ENCODE data around the gene ZNF581.

Gene ZNF581

GRCh38 chr19:55645512-55645881 lies 2.0 kb downstream of the ZNF581 start:
- no peak overlapping the region for H2AK5ac ChIP-seq (ENCODE audit: low read length)
- no peak overlapping the region for H2AFZ ChIP-seq (ENCODE audit: insufficient read depth, low read length, poor library complexity)
- H3K79me1 ChIP-seq (ENCODE audit: low read length): peaks cover 29% of the 10 kb centered on the region
- peaks cover 11 to 25% of the 10 kb centered on the region in 2 experiments for H3K4me1 ChIP-seq (ENCODE audit: control insufficient read depth in 1 of 2, insufficient read depth in 2 of 2, low read length in 2 of 2)
- H3K4me2 ChIP-seq (ENCODE audit: low read length): no peak overlapping the region
- no peak overlapping the region for H3K9ac ChIP-seq (ENCODE audit: low read length)
- no CpG with 5 or more reads among the region's 5 CpGs for WGBS (ENCODE audit: extremely low coverage, insufficient coverage, insufficient read length)
- no peak overlapping the region for H3K27ac ChIP-seq (ENCODE audit: low read depth, low read length)
- H3K14ac ChIP-seq (ENCODE audit: low read length): no peak overlapping the region
- H3K18ac ChIP-seq (ENCODE audit: low read length): no peak overlapping the region
- H2BK12ac ChIP-seq (ENCODE audit: low read length): no peak overlapping the region
- no peak for DNase-seq
- H3K9me3 ChIP-seq (ENCODE audit: insufficient read depth, low read depth, low read length): no peaks in the 10 kb centered on the region
- H3K36me3 ChIP-seq (ENCODE audit: control insufficient read depth in 1 of 2, insufficient read depth in 2 of 2, low read length in 2 of 2): peaks cover 18 to 23% of the 10 kb centered on the region in 2 experiments
- H4K91ac ChIP-seq (ENCODE audit: low read depth, low read length): no peak overlapping the region
- H4K12ac ChIP-seq (ENCODE audit: low read depth, low read length): no peak overlapping the region
- no peaks in the 10 kb centered on the region for H3K27me3 ChIP-seq (ENCODE audit: insufficient read depth, low read length)
- H3K4ac ChIP-seq (ENCODE audit: low read depth, low read length): no peak overlapping the region
- peaks cover 25% of the 10 kb centered on the region for H3K79me2 ChIP-seq (ENCODE audit: control insufficient read depth, insufficient read depth, low read length, poor library complexity)
- H3K4me3 ChIP-seq (ENCODE audit: low read depth, low read length): no peak overlapping the region
- H3K23ac ChIP-seq (ENCODE audit: low read length): no peak overlapping the region
- H2BK5ac ChIP-seq (ENCODE audit: low read depth, low read length, poor library complexity): no peak overlapping the region
- H2BK120ac ChIP-seq (ENCODE audit: insufficient read depth, low read length, poor library complexity): no peak overlapping the region
- H4K8ac ChIP-seq (ENCODE audit: low read depth, low read length): no peak overlapping the region

- peak overlapping the region; percentile 23 for H3K14ac ChIP-seq (ENCODE audit: low read length)
- peaks cover 11 to 24% of the 10 kb centered on the region in 2 experiments for H3K4me1 ChIP-seq (ENCODE audit: control insufficient read depth in 1 of 2, insufficient read depth in 2 of 2, low read length in 2 of 2)
- peak overlapping the region; percentile 51 for H3K9ac ChIP-seq (ENCODE audit: low read length)
- H3K23ac ChIP-seq (ENCODE audit: low read length): no peak overlapping the region
- peak overlapping the region; percentile 93 for H3K4me3 ChIP-seq (ENCODE audit: low read depth, low read length)
- peak overlapping the region; percentile 16 for H3K18ac ChIP-seq (ENCODE audit: low read length)
- H3K9me3 ChIP-seq (ENCODE audit: insufficient read depth, low read depth, low read length): no peaks in the 10 kb centered on the region
- peak overlapping the region; percentile 92 for H3K4me2 ChIP-seq (ENCODE audit: low read length)
- no peak overlapping the region for H2AK5ac ChIP-seq (ENCODE audit: low read length)
- peak overlapping the region; percentile 93 for H4K91ac ChIP-seq (ENCODE audit: low read depth, low read length)
- peaks cover 20% of the 10 kb centered on the region for H3K79me1 ChIP-seq (ENCODE audit: low read length)
- H2BK5ac ChIP-seq (ENCODE audit: low read depth, low read length, poor library complexity): peak overlapping the region; percentile 13
- peak in 1 of 2 donors; percentile 38 for DNase-seq
- peak overlapping the region; percentile 54 for H4K12ac ChIP-seq (ENCODE audit: low read depth, low read length)
- H3K4ac ChIP-seq (ENCODE audit: low read depth, low read length): no peak overlapping the region
- H4K8ac ChIP-seq (ENCODE audit: low read depth, low read length): peak overlapping the region; percentile 85
- H3K27ac ChIP-seq (ENCODE audit: low read depth, low read length): no peak overlapping the region
- no peak overlapping the region for H2BK12ac ChIP-seq (ENCODE audit: low read length)
- no peaks in the 10 kb centered on the region for H3K27me3 ChIP-seq (ENCODE audit: insufficient read depth, low read length)
- WGBS (ENCODE audit: extremely low coverage, insufficient coverage, insufficient read length): no CpG with 5 or more reads among the region's 14 CpGs
- peaks cover 19% of the 10 kb centered on the region for H3K79me2 ChIP-seq (ENCODE audit: control insufficient read depth, insufficient read depth, low read length, poor library complexity)
- peaks cover 26% of the 10 kb centered on the region in 2 experiments for H3K36me3 ChIP-seq (ENCODE audit: control insufficient read depth in 1 of 2, insufficient read depth in 2 of 2, low read length in 2 of 2)
- H2AFZ ChIP-seq (ENCODE audit: insufficient read depth, low read length, poor library complexity): no peak overlapping the region
- no peak overlapping the region for H2BK120ac ChIP-seq (ENCODE audit: insufficient read depth, low read length, poor library complexity)
Measured at GRCh38 chr19:55646889-55647731, 3.7 kb downstream of the ZNF581 start.

GRCh38 chr19:55647732-55648584 lies 4.5 kb downstream of the ZNF581 start, which contains the start of gene CCDC106:
CCDC106 (plus strand) TSS chr19:55648212; CDS start chr19:55649047, 835 bp downstream.
- H3K79me1 ChIP-seq (ENCODE audit: low read length): peaks cover 15% of the 10 kb centered on the region

GRCh38 chr19:55648585-55649267 lies 5.3 kb downstream of the ZNF581 start:
- Histone ChIP-seq H3K36me3 (ENCODE audit: control insufficient read depth in 1 of 2, insufficient read depth in 2 of 2, low read length in 2 of 2) (peaks cover 31 to 32% of the 10 kb centered on the region in 2 experiments), H4K91ac (ENCODE audit: low read depth, low read length) (peak overlapping the region; percentile 93), H2AFZ (ENCODE audit: insufficient read depth, low read length, poor library complexity) (peak overlapping the region; percentile 12), H2BK12ac (ENCODE audit: low read length) (peak overlapping the region; percentile 15), H3K79me2 (ENCODE audit: control insufficient read depth, insufficient read depth, low read length, poor library complexity) (peaks cover 15% of the 10 kb centered on the region), H3K14ac (ENCODE audit: low read length) (peak overlapping the region; percentile 90), H3K9ac (ENCODE audit: low read length) (peak overlapping the region; percentile 97), H4K8ac (ENCODE audit: low read depth, low read length) (peak overlapping the region; percentile 85), H3K9me3 (ENCODE audit: insufficient read depth, low read depth, low read length) (no peaks in the 10 kb centered on the region), H3K27me3 (ENCODE audit: insufficient read depth, low read length) (no peaks in the 10 kb centered on the region), H3K4me3 (ENCODE audit: low read depth, low read length) (peak overlapping the region; percentile 93), H2BK120ac (ENCODE audit: insufficient read depth, low read length, poor library complexity) (peak overlapping the region; percentile 89), H3K27ac (ENCODE audit: low read depth, low read length) (no peak overlapping the region), H4K12ac (ENCODE audit: low read depth, low read length) (peak overlapping the region; percentile 79), H3K4me2 (ENCODE audit: low read length) (peak overlapping the region; percentile 92), H3K23ac (ENCODE audit: low read length) (no peak overlapping the region), H3K79me1 (ENCODE audit: low read length) (peaks cover 13% of the 10 kb centered on the region), H3K4ac (ENCODE audit: low read depth, low read length) (peak overlapping the region; percentile 67), H3K18ac (ENCODE audit: low read length) (peak overlapping the region; percentile 98), H2AK5ac (ENCODE audit: low read length) (peak overlapping the region; percentile 43), H2BK5ac (ENCODE audit: low read depth, low read length, poor library complexity) (no peak overlapping the region), H3K4me1 (ENCODE audit: control insufficient read depth in 1 of 2, insufficient read depth in 2 of 2, low read length in 2 of 2) (peaks cover 5 to 15% of the 10 kb centered on the region in 2 experiments)
- no peak for DNase-seq
- WGBS (ENCODE audit: extremely low coverage, insufficient coverage, insufficient read length): no CpG with 5 or more reads among the region's 25 CpGs

More at GRCh38 chr19:55647732-55648584, 4.5 kb downstream of the ZNF581 start, which contains the start of gene CCDC106:
- H3K79me2 ChIP-seq (ENCODE audit: control insufficient read depth, insufficient read depth, low read length, poor library complexity): peaks cover 19% of the 10 kb centered on the region
- no peaks in the 10 kb centered on the region for H3K9me3 ChIP-seq (ENCODE audit: insufficient read depth, low read depth, low read length)
- H3K27ac ChIP-seq (ENCODE audit: low read depth, low read length): peak within 1 kb of the TSS; percentile 63
- H4K12ac ChIP-seq (ENCODE audit: low read depth, low read length): peak within 1 kb of the TSS; percentile 79
- H3K4ac ChIP-seq (ENCODE audit: low read depth, low read length): peak within 1 kb of the TSS; percentile 67
- H3K4me1 ChIP-seq (ENCODE audit: control insufficient read depth in 1 of 2, insufficient read depth in 2 of 2, low read length in 2 of 2): peaks cover 6 to 17% of the 10 kb centered on the region in 2 experiments
- H2AK5ac ChIP-seq (ENCODE audit: low read length): peak within 1 kb of the TSS; percentile 43
- peak in 1 of 2 donors; percentile 44 for DNase-seq
- H4K8ac ChIP-seq (ENCODE audit: low read depth, low read length): peak within 1 kb of the TSS; percentile 85
- peak within 1 kb of the TSS; percentile 94 for H2AFZ ChIP-seq (ENCODE audit: insufficient read depth, low read length, poor library complexity)
- peak within 1 kb of the TSS; percentile 75 for H2BK12ac ChIP-seq (ENCODE audit: low read length)
- H3K14ac ChIP-seq (ENCODE audit: low read length): peak within 1 kb of the TSS; percentile 90
- H3K4me2 ChIP-seq (ENCODE audit: low read length): peak within 1 kb of the TSS; percentile 92
- H3K27me3 ChIP-seq (ENCODE audit: insufficient read depth, low read length): no peaks in the 10 kb centered on the region
- no CpG with 5 or more reads among the region's 87 CpGs for WGBS (ENCODE audit: extremely low coverage, insufficient coverage, insufficient read length)
- H2BK120ac ChIP-seq (ENCODE audit: insufficient read depth, low read length, poor library complexity): peak within 1 kb of the TSS; percentile 89
- H3K9ac ChIP-seq (ENCODE audit: low read length): peak within 1 kb of the TSS; percentile 97
- H3K4me3 ChIP-seq (ENCODE audit: low read depth, low read length): peak within 1 kb of the TSS; percentile 93
- peak within 1 kb of the TSS; percentile 98 for H3K18ac ChIP-seq (ENCODE audit: low read length)
- H3K36me3 ChIP-seq (ENCODE audit: control insufficient read depth in 1 of 2, insufficient read depth in 2 of 2, low read length in 2 of 2): peaks cover 31 to 32% of the 10 kb centered on the region in 2 experiments
- H3K23ac ChIP-seq (ENCODE audit: low read length): no peak within 1 kb of the TSS
- peak within 1 kb of the TSS; percentile 95 for H2BK5ac ChIP-seq (ENCODE audit: low read depth, low read length, poor library complexity)
- peak within 1 kb of the TSS; percentile 93 for H4K91ac ChIP-seq (ENCODE audit: low read depth, low read length)
